ENCODE measurements around the gene CYP1A2.

Gene CYP1A2

DNA sequence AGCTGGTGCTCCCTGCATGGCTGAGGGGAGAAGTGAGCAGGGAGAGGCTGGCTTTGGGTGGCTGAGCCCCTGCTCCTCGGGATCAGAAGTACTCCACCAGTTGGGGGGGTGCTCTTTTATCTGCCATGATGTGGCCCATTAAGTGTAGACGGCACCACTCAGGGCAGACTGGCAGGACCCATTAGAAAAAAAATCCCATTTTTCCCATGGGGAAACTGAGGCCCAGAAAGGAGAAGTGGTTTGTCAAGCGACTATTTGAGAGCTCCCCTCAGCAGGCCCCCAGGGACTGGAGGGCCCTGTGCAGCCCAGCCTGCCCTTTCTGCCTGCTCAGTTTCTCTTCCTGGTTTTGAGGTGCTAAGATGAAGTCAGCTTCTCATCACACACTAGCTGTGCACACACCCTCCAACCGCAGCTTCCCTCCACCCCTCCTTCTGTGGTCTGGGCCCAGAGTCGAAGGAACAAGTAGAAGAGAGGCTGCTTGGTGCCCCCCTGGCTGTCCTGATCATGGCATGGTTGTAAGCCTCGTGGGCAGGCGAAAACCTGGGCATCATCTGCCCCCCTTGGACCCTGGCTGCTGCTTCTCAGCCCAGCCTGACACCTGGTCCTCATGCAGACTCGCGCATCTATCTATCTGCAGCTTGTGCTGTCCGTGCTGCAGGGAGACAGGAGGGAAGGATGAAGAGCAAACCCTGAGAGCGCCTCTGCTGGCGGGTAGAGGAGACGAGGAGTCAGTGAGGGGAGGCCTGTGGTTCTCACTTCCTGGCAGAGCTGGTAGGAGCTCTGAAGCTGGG, 38.8 kb downstream of the CYP1A2 start:
- peak overlapping the region; percentile 97 for H3K4me2 ChIP-seq (ENCODE audit: low read length)
- peaks cover 24% of the 10 kb centered on the region for H3F3A ChIP-seq (ENCODE audit: insufficient read depth, low read length)
- peaks cover 68% of the 10 kb centered on the region; the same call in 1 of the 2 replicates for H3K36me3 ChIP-seq (ENCODE audit: insufficient read depth, low read length)
- peak overlapping the region; percentile 83 for H3K9ac ChIP-seq (ENCODE audit: low read length)
- H3K9me2 ChIP-seq (ENCODE audit: low read depth, low read length), result no peaks in the 10 kb centered on the region
- peak overlapping the region; percentile 97 for H3K4me3 ChIP-seq (ENCODE audit: low read depth, low read length, poor library complexity, severe bottlenecking)
- H4K20me1 ChIP-seq (ENCODE audit: insufficient read depth, low read length), result no peaks in the 10 kb centered on the region
- peaks cover 49% of the 10 kb centered on the region for H3K79me2 ChIP-seq (ENCODE audit: insufficient read depth, low read length)
- no peaks in the 10 kb centered on the region for H3K27me3 ChIP-seq (ENCODE audit: insufficient read depth, low read length)
- no peak overlapping the region for H2AFZ ChIP-seq (ENCODE audit: low read length)
- H3K9me3 ChIP-seq (ENCODE audit: low read length), result no peaks in the 10 kb centered on the region
- TF ChIP-seq, protein P1, sequence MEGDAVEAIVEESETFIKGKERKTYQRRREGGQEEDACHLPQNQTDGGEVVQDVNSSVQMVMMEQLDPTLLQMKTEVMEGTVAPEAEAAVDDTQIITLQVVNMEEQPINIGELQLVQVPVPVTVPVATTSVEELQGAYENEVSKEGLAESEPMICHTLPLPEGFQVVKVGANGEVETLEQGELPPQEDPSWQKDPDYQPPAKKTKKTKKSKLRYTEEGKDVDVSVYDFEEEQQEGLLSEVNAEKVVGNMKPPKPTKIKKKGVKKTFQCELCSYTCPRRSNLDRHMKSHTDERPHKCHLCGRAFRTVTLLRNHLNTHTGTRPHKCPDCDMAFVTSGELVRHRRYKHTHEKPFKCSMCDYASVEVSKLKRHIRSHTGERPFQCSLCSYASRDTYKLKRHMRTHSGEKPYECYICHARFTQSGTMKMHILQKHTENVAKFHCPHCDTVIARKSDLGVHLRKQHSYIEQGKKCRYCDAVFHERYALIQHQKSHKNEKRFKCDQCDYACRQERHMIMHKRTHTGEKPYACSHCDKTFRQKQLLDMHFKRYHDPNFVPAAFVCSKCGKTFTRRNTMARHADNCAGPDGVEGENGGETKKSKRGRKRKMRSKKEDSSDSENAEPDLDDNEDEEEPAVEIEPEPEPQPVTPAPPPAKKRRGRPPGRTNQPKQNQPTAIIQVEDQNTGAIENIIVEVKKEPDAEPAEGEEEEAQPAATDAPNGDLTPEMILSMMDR (IDR thresholded peaks at IDR 0.05; ENCODE audit: low read length), result peak; percentile 97
- TF ChIP-seq EZH2 (IDR thresholded peaks at IDR 0.05; ENCODE audit: borderline replicate concordance, low read length), result no peak
- H3K27ac ChIP-seq (ENCODE audit: low read depth, low read length, poor library complexity, severe bottlenecking), result peak overlapping the region; percentile 99
- peaks cover 96% of the 10 kb centered on the region for H3K4me1 ChIP-seq (ENCODE audit: insufficient read depth, low read length, severe bottlenecking)

DNA sequence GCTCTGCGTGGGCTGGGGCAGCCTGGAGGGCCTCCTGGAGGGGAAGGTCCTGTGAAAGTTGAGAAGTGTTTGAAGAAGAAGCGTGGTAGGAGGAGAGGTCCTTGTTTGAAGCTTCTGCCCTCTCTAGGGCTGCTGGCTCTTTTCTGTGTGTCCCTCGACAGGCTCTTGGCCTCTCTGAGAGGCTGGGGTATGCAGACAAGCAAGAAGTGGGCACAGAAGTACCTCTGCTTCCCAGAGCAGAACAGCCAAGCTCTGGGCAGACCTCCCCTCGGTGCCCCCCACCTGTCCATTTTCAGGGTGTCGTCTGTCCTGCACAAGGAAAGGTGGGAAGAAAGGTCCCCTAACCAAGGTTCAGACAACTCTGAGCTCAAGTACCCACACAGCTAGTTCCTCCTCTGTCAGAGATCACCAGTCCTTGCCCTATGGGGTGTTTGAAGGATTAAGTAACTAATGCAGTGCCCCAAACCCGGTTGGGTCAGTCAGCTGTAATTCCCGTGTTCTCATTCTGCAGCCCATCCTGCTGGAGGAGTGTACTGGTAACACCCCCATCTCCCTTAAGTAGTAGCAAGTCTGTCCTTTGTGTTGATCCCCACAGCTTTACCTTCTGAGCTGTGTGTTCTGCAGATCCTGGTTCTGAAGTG, 39.5 kb downstream of the CYP1A2 start:
- no peak for TF ChIP-seq EZH2 (IDR thresholded peaks at IDR 0.05; ENCODE audit: borderline replicate concordance, low read length)
- TF ChIP-seq, protein P1 (IDR thresholded peaks at IDR 0.05; ENCODE audit: low read length), result no peak
- Histone ChIP-seq H3K4me1 (ENCODE audit: insufficient read depth, low read length, severe bottlenecking) (peaks cover 100% of the 10 kb centered on the region), H3K36me3 (ENCODE audit: insufficient read depth, low read length) (peaks cover 61% of the 10 kb centered on the region; the same call in 1 of the 2 replicates), H3K4me2 (ENCODE audit: low read length) (peak overlapping the region; percentile 97), H3K4me3 (ENCODE audit: low read depth, low read length, poor library complexity, severe bottlenecking) (peak overlapping the region; percentile 97), H4K20me1 (ENCODE audit: insufficient read depth, low read length) (no peaks in the 10 kb centered on the region), H3F3A (ENCODE audit: insufficient read depth, low read length) (peaks cover 24% of the 10 kb centered on the region), H3K9ac (ENCODE audit: low read length) (peak overlapping the region; percentile 83), H3K27ac (ENCODE audit: low read depth, low read length, poor library complexity, severe bottlenecking) (peak overlapping the region; percentile 99), H3K27me3 (ENCODE audit: insufficient read depth, low read length) (no peaks in the 10 kb centered on the region), H2AFZ (ENCODE audit: low read length) (no peak overlapping the region), H3K9me2 (ENCODE audit: low read depth, low read length) (no peaks in the 10 kb centered on the region), H3K9me3 (ENCODE audit: low read length) (no peaks in the 10 kb centered on the region), H3K79me2 (ENCODE audit: insufficient read depth, low read length) (peaks cover 49% of the 10 kb centered on the region)

DNA sequence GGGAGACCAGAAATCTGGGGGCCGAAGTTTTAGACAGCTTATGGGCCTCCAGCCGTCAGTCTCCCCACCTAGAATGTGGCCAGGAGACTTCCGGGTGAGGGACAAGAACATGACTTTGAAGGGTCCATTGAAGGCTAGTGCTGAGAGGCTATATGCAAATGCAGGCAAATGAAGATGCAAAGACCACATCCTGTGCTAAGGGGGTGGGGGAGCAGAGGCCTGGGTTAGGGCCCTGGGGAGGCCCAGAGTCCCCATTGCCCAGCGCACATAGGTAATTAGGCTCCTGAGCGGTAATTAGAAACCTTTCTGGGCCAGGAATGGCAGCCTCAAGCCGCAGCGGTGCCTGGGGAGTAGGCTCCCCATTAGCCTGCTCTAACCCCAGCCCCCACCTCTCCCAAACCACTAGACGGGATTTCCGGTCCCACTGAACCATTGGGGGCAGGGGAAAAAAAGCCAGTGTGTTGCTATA, 40.1 kb downstream of the CYP1A2 start:
- H3K79me2 ChIP-seq (ENCODE audit: insufficient read depth, low read length), result peaks cover 49% of the 10 kb centered on the region
- no peaks in the 10 kb centered on the region for H4K20me1 ChIP-seq (ENCODE audit: insufficient read depth, low read length)
- peaks cover 23% of the 10 kb centered on the region for H3F3A ChIP-seq (ENCODE audit: insufficient read depth, low read length)
- H3K4me1 ChIP-seq (ENCODE audit: insufficient read depth, low read length, severe bottlenecking), result peaks cover 100% of the 10 kb centered on the region
- TF ChIP-seq, protein P1 (IDR thresholded peaks at IDR 0.05; ENCODE audit: low read length), result no peak
- no peak for TF ChIP-seq EZH2 (IDR thresholded peaks at IDR 0.05; ENCODE audit: borderline replicate concordance, low read length)
- no peaks in the 10 kb centered on the region for H3K9me2 ChIP-seq (ENCODE audit: low read depth, low read length)
- H3K9me3 ChIP-seq (ENCODE audit: low read length), result no peaks in the 10 kb centered on the region
- H3K9ac ChIP-seq (ENCODE audit: low read length), result peak overlapping the region; percentile 83
- H3K4me2 ChIP-seq (ENCODE audit: low read length), result peak overlapping the region; percentile 97
- peak overlapping the region; percentile 97 for H3K4me3 ChIP-seq (ENCODE audit: low read depth, low read length, poor library complexity, severe bottlenecking)
- H3K36me3 ChIP-seq (ENCODE audit: insufficient read depth, low read length), result peaks cover 56% of the 10 kb centered on the region; the same call in 1 of the 2 replicates
- H2AFZ ChIP-seq (ENCODE audit: low read length), result no peak overlapping the region
- H3K27ac ChIP-seq (ENCODE audit: low read depth, low read length, poor library complexity, severe bottlenecking), result peak overlapping the region; percentile 99
- no peaks in the 10 kb centered on the region for H3K27me3 ChIP-seq (ENCODE audit: insufficient read depth, low read length)

All from OCI-LY1 (cell line).